HCT116 (cell line): ENCODE results near the gene GALNT18. TPM values are rescaled to one million over a fixed set of nuclear protein-coding genes. Genes with fewer than 3 reads are reported as not detected.

Experiments used
- ATAC-seq: fragments of 200-7000 bp; cut with Tn5 transposase; 2 replicates; pipeline ENCODE4 v1.9.1; 2020; ENCODE audit warnings: mild to moderate bottlenecking, moderate library complexity
- BruUV-seq: library from RNA; stranded (reverse); fragments of 400-500 nt; replicated peaks from 2 replicates; lab custom pipeline; 2021; lab: Mats Ljungman, UMichigan
- CTCF ChIA-PET: fragments of 300-600 bp; sonication (Branson Sonifier 250); formaldehyde crosslinking; loops from one replicate; lab custom pipeline; 2021; ENCODE audit warnings: antibody characterized with exemption; lab: Charles Lee
- POLR2A ChIA-PET: fragments of 300-600, 350-600 bp; sonication (Branson Sonifier 250); formaldehyde crosslinking; loops from one replicate; lab custom pipeline; 2021; ENCODE audit warnings: antibody characterized with exemption; lab: Charles Lee
- RAD21 ChIA-PET, 2 experiments: fragments of 300-600 bp; sonication (Branson Sonifier 250); formaldehyde crosslinking; loops; one replicate each; lab custom pipeline; 2023; ENCODE audit warnings: low total read pairs in 2 of 2; ENCODE audit not compliant: uncharacterized antibody in 2 of 2, unreplicated experiment in 2 of 2, low non-redundant PET in 1 of 2; lab: Charles Lee
- DNase-seq: peaks from one replicate; pipeline ENCODE4 v3.0.0-alpha.2; 2010; ENCODE audit warnings: low read depth, low spot score
- H2AFZ ChIP-seq: fragments of 200-600 bp; shearing (Covaris generic), sonication (generic); 2 replicates; pipeline ENCODE4 v1.6.1; 2017; ENCODE audit warnings: low read depth, mixed run types, mixed read lengths, antibody characterized with exemption, low read length; ENCODE audit not compliant: poor library complexity, severe bottlenecking
- H3K27ac ChIP-seq: 2 replicates; pipeline ENCODE4 v1.5.1; 2012; ENCODE audit warnings: low read depth, low read length
- H3K27me3 ChIP-seq: fragments of 200-600 bp; sonication (generic); 2 replicates; pipeline ENCODE4 v1.6.1; 2016; ENCODE audit warnings: mixed run types, low read length, mixed read lengths; ENCODE audit not compliant: insufficient read depth
- H3K36me3 ChIP-seq, 2 experiments: fragments of 200-500 bp in 1 of 2; fragments of 200-600 bp in 1 of 2; sonication (Bioruptor generic) in 1 of 2; sonication (generic) in 1 of 2; 2 replicates each; pipeline versions ENCODE4 v1.5.1 to v1.6.1; 2014 to 2016; ENCODE audit warnings: low read length in 2 of 2, inconsistent platforms in 1 of 2, mixed read lengths in 1 of 2, mixed run types in 1 of 2; ENCODE audit not compliant: insufficient read depth in 2 of 2, control insufficient read depth in 1 of 2
- H3K4me1 ChIP-seq, 2 experiments: fragments of 200-600 bp in 1 of 2; sonication (generic) in 1 of 2; 2 replicates each; pipeline versions ENCODE4 v1.5.1 to v1.6.1; 2012 to 2017; ENCODE audit warnings: low read length in 2 of 2, inconsistent platforms in 1 of 2, mild to moderate bottlenecking in 1 of 2, mixed read lengths in 1 of 2, mixed run types in 1 of 2, moderate library complexity in 1 of 2; ENCODE audit not compliant: insufficient read depth in 2 of 2, control insufficient read depth in 1 of 2
- H3K4me2 ChIP-seq: fragments of 200-600 bp; sonication (generic); 2 replicates; pipeline ENCODE4 v1.6.1; 2017; ENCODE audit warnings: mixed run types, low read length, mixed read lengths
- H3K4me3 ChIP-seq, 2 experiments: fragments of 200-600 bp in 1 of 2; sonication (generic) in 1 of 2; replicated peaks in 1 of 2; 2 replicates each; pipeline ENCODE4 v1.5.1; 2011 to 2016; ENCODE audit warnings: low read length in 2 of 2, control low read depth in 1 of 2, low read depth in 1 of 2, mild to moderate bottlenecking in 1 of 2, mixed read lengths in 1 of 2, mixed run types in 1 of 2
- H3K79me2 ChIP-seq: fragments of 200-600 bp; sonication (generic); 2 replicates; pipeline ENCODE4 v1.6.1; 2017; ENCODE audit warnings: mild to moderate bottlenecking, mixed run types, low read length, moderate library complexity, mixed read lengths; ENCODE audit not compliant: insufficient read depth
- H3K9ac ChIP-seq: fragments of 200-600 bp; sonication (generic); 2 replicates; pipeline ENCODE4 v1.6.1; 2016; ENCODE audit warnings: low read length, mixed read lengths
- H3K9me2 ChIP-seq: fragments of 200-600 bp; sonication (generic), shearing (Covaris generic); 2 replicates; pipeline ENCODE4 v1.6.1; 2017; ENCODE audit warnings: mixed run types, mild to moderate bottlenecking, moderate library complexity; ENCODE audit not compliant: insufficient read depth
- H3K9me3 ChIP-seq, 2 experiments: fragments of 200-500 bp in 1 of 2; fragments of 200-600 bp in 1 of 2; sonication (Bioruptor generic) in 1 of 2; sonication (generic) in 1 of 2; 2 replicates each; pipeline ENCODE4 v1.6.1; 2014 to 2017; ENCODE audit warnings: low read length in 2 of 2, mixed read lengths in 2 of 2, inconsistent platforms in 1 of 2, low read depth in 1 of 2, mild to moderate bottlenecking in 1 of 2, mixed run types in 1 of 2, moderate library complexity in 1 of 2; ENCODE audit not compliant: control insufficient read depth in 1 of 2, insufficient read depth in 1 of 2
- H4K20me1 ChIP-seq: fragments of 200-600 bp; sonication (generic), shearing (Covaris generic); 2 replicates; pipeline ENCODE4 v1.6.1; 2017; ENCODE audit warnings: mixed run types, mild to moderate bottlenecking, moderate library complexity; ENCODE audit not compliant: insufficient read depth
- ATF3 ChIP-seq: IDR thresholded peaks from 2 replicates; pipeline ENCODE4 v1.6.1; 2012
- CTCF ChIP-seq, 3 experiments: fragments of 200-600 bp in 1 of 3; sonication (generic) in 1 of 3; IDR thresholded peaks in 2 of 3; conservative IDR thresholded peaks in 1 of 3; 2 replicates each; pipeline ENCODE4 v1.5.1; 2012 to 2017; ENCODE audit warnings: low read depth in 2 of 3, low read length in 2 of 3, antibody characterized with exemption in 1 of 3, borderline replicate concordance in 1 of 3, control low read depth in 1 of 3, mild to moderate bottlenecking in 1 of 3, mixed read lengths in 1 of 3, mixed run types in 1 of 3, moderate library complexity in 1 of 3; ENCODE audit not compliant: insufficient read depth in 1 of 3
- EZH2 ChIP-seq: fragments of 200-600 bp; sonication (generic); IDR thresholded peaks from 2 replicates; pipeline ENCODE4 v1.6.1; 2017; ENCODE audit warnings: antibody characterized with exemption, mixed run types
- POLR2A ChIP-seq: IDR thresholded peaks from 2 replicates; pipeline ENCODE4 v1.7.0; 2011; ENCODE audit warnings: borderline replicate concordance; ENCODE audit not compliant: insufficient read depth, insufficient read length; ENCODE audit errors: extremely low read depth
- POLR2AphosphoS5 ChIP-seq: IDR thresholded peaks from 2 replicates; pipeline ENCODE4 v1.6.1; 2011; ENCODE audit warnings: mild to moderate bottlenecking, low read depth, low read length, moderate library complexity
- YY1 ChIP-seq: IDR thresholded peaks from 2 replicates; pipeline ENCODE4 v1.6.1; 2011; ENCODE audit warnings: low read length, low read depth, moderate library complexity, mild to moderate bottlenecking; ENCODE audit not compliant: insufficient replicate concordance; ENCODE audit errors: extremely low read depth
- intact Hi-C: fragments of 100-400 bp; cut with micrococcal nuclease; formaldehyde crosslinking; loops from 2 replicates; pipeline ENCODE4 v1.10.0; 2022
- total RNA-seq: library from RNA; stranded (reverse); gene quantifications from one replicate; pipeline ENCODE4 v1.2.1, GENCODE V29; 2021; ENCODE audit not compliant: unreplicated experiment

Gene GALNT18
- total RNA-seq, 1 experiment from 2014 or later = 19.9 TPM

GRCh38 chr11:11444027-11444803, 177.6 kb downstream of the GALNT18 start:
- H3K4me2 ChIP-seq = no peak overlapping the region
- H3K4me3 ChIP-seq = no peak overlapping the region
- H3K9me3 ChIP-seq = no peaks in the 10 kb centered on the region
- H3K27ac ChIP-seq = peak overlapping the region; percentile 10
- no peaks in the 10 kb centered on the region for H3K9me2 ChIP-seq
- ATAC-seq = peak; percentile 60
- DNase-seq = no peak
- ChIA-PET POLR2A (no interaction called here), RAD21 (no interaction called here), CTCF (no interaction called here)
- TF ChIP-seq YY1 (no peak), EZH2 (no peak), POLR2A (no peak), CTCF (IDR thresholded peaks at IDR 0.05 in 2 of 3, conservative IDR thresholded peaks at IDR 0.05 in 1 of 3; ENCODE audit: borderline replicate concordance in 1 of 3, insufficient read depth in 1 of 3, low read depth in 2 of 3, low read length in 2 of 3) (no peak), ATF3 (no peak), POLR2AphosphoS5 (no peak)
- H3K79me2 ChIP-seq = no peaks in the 10 kb centered on the region
- H3K4me1 ChIP-seq = peaks cover 13 to 18% of the 10 kb centered on the region in 2 experiments
- BruUV-seq = no TSS peak
- no peaks in the 10 kb centered on the region for H4K20me1 ChIP-seq
- H3K9ac ChIP-seq = no peak overlapping the region
- H3K36me3 ChIP-seq = no peaks in the 10 kb centered on the region
- no peak overlapping the region for H2AFZ ChIP-seq
- no peaks in the 10 kb centered on the region for H3K27me3 ChIP-seq
- intact Hi-C loops = no loop called here
